ENCODE results near the gene NUTM2A.
A peak's percentile ranks its signal among the peaks of the same experiment; 100 is the strongest.
"Not testable (repeated sequence)": the region's sequence is repeated elsewhere in the genome, so short reads cannot be mapped to it uniquely, and the experiment has no call there.

NUTM2A gene

DNA sequence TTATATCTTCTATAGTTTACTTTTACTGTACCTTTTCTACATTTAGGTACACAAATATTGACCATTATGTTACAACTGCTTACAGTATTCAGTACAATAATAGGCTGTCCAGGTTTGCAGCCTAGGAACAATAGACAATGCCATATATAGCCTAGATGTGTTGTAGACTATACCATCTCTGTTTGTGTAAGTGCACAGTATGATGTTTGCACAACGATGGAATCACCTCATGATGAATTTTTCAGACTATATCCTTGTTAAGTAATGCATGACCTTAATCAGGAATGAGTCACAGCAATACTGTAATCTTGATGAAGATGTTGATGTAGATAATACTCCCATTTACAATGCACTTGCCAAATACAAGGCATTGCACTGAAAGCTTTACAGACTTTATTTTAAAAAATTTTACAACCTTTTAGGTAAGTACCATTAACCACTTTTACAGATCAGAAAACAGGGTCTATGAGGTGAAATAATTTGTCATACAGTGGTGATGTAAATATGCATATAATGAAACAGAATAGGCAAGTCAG, 23.6 kb downstream of the NUTM2A start:
- DNase-seq (ENCODE audit: low read depth), result peak; percentile 6

DNA sequence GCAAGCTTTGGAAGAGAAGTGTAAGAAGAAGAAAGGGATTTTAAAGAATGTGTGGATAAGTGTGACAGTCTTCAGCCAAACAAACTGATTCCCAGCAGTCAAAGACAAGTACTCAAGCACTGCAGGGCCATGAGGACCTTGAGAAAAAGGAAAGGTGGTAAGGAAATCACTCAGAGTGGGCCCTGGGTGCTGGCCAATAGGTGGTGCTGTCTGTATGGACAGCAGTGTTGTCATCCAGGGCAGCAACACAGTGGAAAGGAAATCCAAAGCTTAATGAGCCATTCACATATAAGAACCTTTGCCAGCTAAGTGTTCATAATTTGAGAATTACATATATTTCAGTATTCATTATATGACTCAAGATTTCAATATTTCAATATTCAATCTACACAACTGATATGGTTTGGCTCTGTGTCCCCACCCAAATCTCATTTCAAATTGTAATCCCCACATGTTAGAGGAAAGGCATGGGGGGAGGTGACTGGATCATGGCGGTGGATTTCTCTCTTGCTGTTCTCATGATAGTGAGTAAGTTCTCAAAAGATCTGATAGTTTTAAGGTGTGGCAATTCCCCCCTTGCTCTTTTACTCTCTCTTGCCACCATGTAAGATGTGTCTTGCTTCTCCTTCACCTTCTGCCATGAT, 55.6 kb downstream of the NUTM2A start:
- DNase-seq (ENCODE audit: low read depth), result not testable (repeated sequence)

All from HS-5 (cell line).